ENCODE data around the gene NCS1. TPM values are rescaled to one million over a fixed set of nuclear protein-coding genes. Genes with fewer than 3 reads are reported as not detected.

Gene NCS1
- total and polyA plus RNA-seq, 2 experiments from 2014 or later, result 4.7 to 33.0 TPM

- Histone ChIP-seq H3K27ac (no peak overlapping the region), H3K79me2 (ENCODE audit: insufficient read depth) (peaks cover 99% of the 10 kb centered on the region), H3K36me3 (ENCODE audit: low read depth) (no peaks in the 10 kb centered on the region), H3K4me1 (ENCODE audit: insufficient read depth) (peaks cover 17% of the 10 kb centered on the region), H3K4me2 (ENCODE audit: unreplicated experiment) (no peak overlapping the region), H2AFZ (no peak overlapping the region), H3F3A (ENCODE audit: insufficient read depth) (no peaks in the 10 kb centered on the region), H3K9me3 (ENCODE audit: low read depth) (no peaks in the 10 kb centered on the region), H3K27me3 (replicated peaks; ENCODE audit: insufficient read depth) (no peaks in the 10 kb centered on the region), H4K20me1 (ENCODE audit: insufficient read depth) (no peaks in the 10 kb centered on the region), H3K4me3 (no peak overlapping the region), H3K9me2 (ENCODE audit: insufficient read depth) (no peaks in the 10 kb centered on the region), H3K9ac (no peak overlapping the region)
- WGBS, 2 experiments (ENCODE audit: low coverage in 1 of 2, low lambda C conversion rate in 2 of 2, missing lambda C conversion rate in 2 of 2), result 91 to 92% methylated on average over 24 to 26 of the region's 26 CpGs
- DNase-seq, result no peak
- TF ChIP-seq EZH2phosphoT487 (IDR thresholded peaks at IDR 0.05; ENCODE audit: insufficient read depth, low read depth) (no peak), EZH2 (IDR thresholded peaks at IDR 0.05; ENCODE audit: insufficient read depth, poor library complexity, severe bottlenecking) (no peak)
- in situ Hi-C loops (cut with MboI), result no loop called here
Observed at GRCh38 chr9:130191068-130191748, 19.0 kb downstream of the NCS1 start.

GRCh38 chr9:130191749-130192120 is 19.5 kb downstream of the NCS1 start:
- peaks cover 13% of the 10 kb centered on the region for H3K4me1 ChIP-seq (ENCODE audit: insufficient read depth)
- peaks cover 99% of the 10 kb centered on the region for H3K79me2 ChIP-seq (ENCODE audit: insufficient read depth)
- 84 to 85% methylated on average over 9 to 14 of the region's 14 CpGs for WGBS, 2 experiments (ENCODE audit: low coverage in 1 of 2, low lambda C conversion rate in 2 of 2, missing lambda C conversion rate in 2 of 2)

GRCh38 chr9:130192382-130192999 is 20.3 kb downstream of the NCS1 start:
- Histone ChIP-seq H3K9ac (no peak overlapping the region), H3K9me2 (ENCODE audit: insufficient read depth) (no peaks in the 10 kb centered on the region), H3F3A (ENCODE audit: insufficient read depth) (no peaks in the 10 kb centered on the region), H3K27me3 (replicated peaks; ENCODE audit: insufficient read depth) (no peaks in the 10 kb centered on the region), H3K79me2 (ENCODE audit: insufficient read depth) (peaks cover 99% of the 10 kb centered on the region), H3K36me3 (ENCODE audit: low read depth) (no peaks in the 10 kb centered on the region), H3K4me2 (ENCODE audit: unreplicated experiment) (no peak overlapping the region), H4K20me1 (ENCODE audit: insufficient read depth) (no peaks in the 10 kb centered on the region), H3K4me3 (no peak overlapping the region), H3K9me3 (ENCODE audit: low read depth) (no peaks in the 10 kb centered on the region), H2AFZ (no peak overlapping the region), H3K27ac (no peak overlapping the region), H3K4me1 (ENCODE audit: insufficient read depth) (peaks cover 7% of the 10 kb centered on the region)
- no peak for DNase-seq
- 89 to 90% methylated on average over 16 of the region's 16 CpGs for WGBS, 2 experiments (ENCODE audit: low coverage in 1 of 2, low lambda C conversion rate in 2 of 2, missing lambda C conversion rate in 2 of 2)
- TF ChIP-seq EZH2 (IDR thresholded peaks at IDR 0.05; ENCODE audit: insufficient read depth, poor library complexity, severe bottlenecking), result no peak
- no peak for TF ChIP-seq EZH2phosphoT487 (IDR thresholded peaks at IDR 0.05; ENCODE audit: insufficient read depth, low read depth)
- in situ Hi-C loops (cut with MboI), result no loop called here

More at GRCh38 chr9:130191749-130192120, 19.5 kb downstream of the NCS1 start:
- Histone ChIP-seq H3F3A (ENCODE audit: insufficient read depth) (no peaks in the 10 kb centered on the region), H3K36me3 (ENCODE audit: low read depth) (no peaks in the 10 kb centered on the region), H3K4me3 (no peak overlapping the region), H3K27me3 (replicated peaks; ENCODE audit: insufficient read depth) (no peaks in the 10 kb centered on the region), H4K20me1 (ENCODE audit: insufficient read depth) (no peaks in the 10 kb centered on the region), H3K9ac (no peak overlapping the region), H3K9me2 (ENCODE audit: insufficient read depth) (no peaks in the 10 kb centered on the region), H3K27ac (no peak overlapping the region), H2AFZ (no peak overlapping the region), H3K4me2 (ENCODE audit: unreplicated experiment) (no peak overlapping the region), H3K9me3 (ENCODE audit: low read depth) (no peaks in the 10 kb centered on the region)
- TF ChIP-seq EZH2 (IDR thresholded peaks at IDR 0.05; ENCODE audit: insufficient read depth, poor library complexity, severe bottlenecking) (no peak), EZH2phosphoT487 (IDR thresholded peaks at IDR 0.05; ENCODE audit: insufficient read depth, low read depth) (no peak)
- in situ Hi-C loops (cut with MboI), result no loop called here
- DNase-seq, result no peak

GRCh38 chr9:130193103-130193502 is 20.9 kb downstream of the NCS1 start:
- 83 to 89% methylated on average over 7 to 9 of the region's 9 CpGs for WGBS, 2 experiments (ENCODE audit: low coverage in 1 of 2, low lambda C conversion rate in 2 of 2, missing lambda C conversion rate in 2 of 2)
- Histone ChIP-seq H2AFZ (no peak overlapping the region), H4K20me1 (ENCODE audit: insufficient read depth) (no peaks in the 10 kb centered on the region), H3F3A (ENCODE audit: insufficient read depth) (no peaks in the 10 kb centered on the region), H3K4me3 (no peak overlapping the region), H3K27ac (no peak overlapping the region), H3K4me2 (ENCODE audit: unreplicated experiment) (no peak overlapping the region), H3K9me2 (ENCODE audit: insufficient read depth) (no peaks in the 10 kb centered on the region), H3K9ac (no peak overlapping the region), H3K36me3 (ENCODE audit: low read depth) (no peaks in the 10 kb centered on the region), H3K9me3 (ENCODE audit: low read depth) (no peaks in the 10 kb centered on the region), H3K27me3 (replicated peaks; ENCODE audit: insufficient read depth) (no peaks in the 10 kb centered on the region), H3K79me2 (ENCODE audit: insufficient read depth) (peaks cover 99% of the 10 kb centered on the region), H3K4me1 (ENCODE audit: insufficient read depth) (0 out of 2 replicates have a peak, but pooled peaks cover 3% of the 10 kb centered on the region)
- in situ Hi-C loops (cut with MboI), result no loop called here
- no peak for DNase-seq
- TF ChIP-seq EZH2 (IDR thresholded peaks at IDR 0.05; ENCODE audit: insufficient read depth, poor library complexity, severe bottlenecking) (no peak), EZH2phosphoT487 (IDR thresholded peaks at IDR 0.05; ENCODE audit: insufficient read depth, low read depth) (no peak)
